GM19035 (cell line): ENCODE results near the gene HEXD.

Experiments
- ATAC-seq: cut with Tn5 transposase; IDR thresholded peaks from one replicate; pipeline ENCODE4 v1.9.1; 2021; ENCODE audit not compliant: unreplicated experiment

HEXD gene

GRCh38 chr17:82414548-82415281 lies 3.4 kb upstream of the HEXD start:
- ATAC-seq, result no peak

- ATAC-seq, result no peak
Observed at GRCh38 chr17:82415336-82415735, 2.8 kb upstream of the HEXD start.

DNA sequence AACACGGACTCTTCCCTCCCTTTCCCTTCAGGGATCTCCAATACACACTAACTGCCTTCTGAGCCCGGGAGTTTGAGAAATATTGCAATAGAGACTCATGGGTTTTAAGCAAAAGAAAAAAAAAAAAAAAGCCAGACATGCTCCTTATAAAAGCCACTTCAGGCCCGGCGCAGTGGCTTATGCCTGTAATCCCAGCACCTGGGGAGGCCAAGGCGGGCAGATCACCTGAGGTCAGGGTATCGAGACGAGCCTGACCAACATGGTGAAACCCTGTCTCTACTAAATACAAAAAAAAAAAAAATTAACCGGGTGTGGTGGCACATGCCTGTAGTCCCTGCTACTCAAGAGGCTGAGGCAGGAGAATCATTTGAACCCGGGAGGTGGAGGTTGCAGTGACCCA lies 2.4 kb upstream of the HEXD start:
- ATAC-seq, result no peak

DNA sequence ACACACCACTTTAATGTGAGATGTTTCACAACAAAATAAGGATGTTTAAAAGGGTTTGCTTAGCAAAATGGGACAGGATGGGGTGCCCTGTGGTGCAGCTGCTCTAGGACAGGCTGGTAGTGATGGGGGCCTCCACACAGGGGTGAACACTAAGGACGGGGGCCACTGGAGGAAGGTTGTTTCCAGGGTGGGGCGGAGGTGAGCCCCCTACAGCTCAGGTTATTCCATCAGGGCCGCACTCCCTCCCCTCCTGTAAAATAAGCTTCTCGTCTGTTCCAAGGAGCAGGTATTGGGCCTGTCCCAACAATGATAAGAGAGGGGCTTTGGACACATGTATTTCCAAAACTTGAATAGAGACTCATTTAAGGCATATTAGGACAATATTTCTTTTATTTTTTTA lies 1.9 kb upstream of the HEXD start:
- no peak for ATAC-seq

GRCh38 chr17:82416771-82417170 lies 1.4 kb upstream of the HEXD start:
- no peak for ATAC-seq

DNA sequence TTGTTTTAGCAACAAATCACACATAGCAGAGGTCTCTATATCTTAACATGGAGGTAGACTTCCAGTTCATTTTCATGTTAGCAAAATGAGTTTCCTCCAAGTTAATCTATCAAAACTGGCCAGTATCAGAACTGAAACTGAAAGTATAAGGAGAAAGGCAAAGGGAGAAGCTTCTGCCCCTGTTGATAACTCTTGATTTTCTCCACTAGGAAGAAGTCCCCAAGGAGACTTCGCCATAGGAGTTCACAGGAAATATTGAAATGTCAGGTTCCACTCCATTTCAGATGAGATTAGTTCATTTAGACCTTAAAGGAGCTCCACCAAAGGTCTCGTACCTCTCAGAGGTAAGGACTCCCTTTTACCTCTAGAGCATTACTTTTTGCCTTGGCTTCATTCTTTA lies 1.4 kb downstream of the HEXD start:
- ATAC-seq, result no peak

GRCh38 chr17:82424001-82424862 lies 6.1 kb downstream of the HEXD start:
- ATAC-seq, result no peak

DNA sequence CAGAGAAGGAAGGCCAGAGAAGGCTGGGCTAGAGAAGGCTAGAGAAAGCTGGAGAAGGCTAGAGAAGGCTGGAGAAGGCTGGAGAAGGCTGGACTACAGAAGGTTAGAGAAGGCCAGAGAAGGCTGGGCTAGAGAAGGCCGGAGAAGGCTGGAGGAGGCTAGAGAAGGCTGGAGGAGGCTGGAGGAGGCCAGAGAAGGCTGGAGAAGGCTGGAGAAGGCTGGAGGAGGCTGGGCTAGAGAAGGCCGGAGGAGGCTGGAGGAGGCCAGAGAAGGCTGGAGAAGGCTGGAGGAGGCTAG lies 6.7 kb downstream of the HEXD start:
- no peak for ATAC-seq

DNA sequence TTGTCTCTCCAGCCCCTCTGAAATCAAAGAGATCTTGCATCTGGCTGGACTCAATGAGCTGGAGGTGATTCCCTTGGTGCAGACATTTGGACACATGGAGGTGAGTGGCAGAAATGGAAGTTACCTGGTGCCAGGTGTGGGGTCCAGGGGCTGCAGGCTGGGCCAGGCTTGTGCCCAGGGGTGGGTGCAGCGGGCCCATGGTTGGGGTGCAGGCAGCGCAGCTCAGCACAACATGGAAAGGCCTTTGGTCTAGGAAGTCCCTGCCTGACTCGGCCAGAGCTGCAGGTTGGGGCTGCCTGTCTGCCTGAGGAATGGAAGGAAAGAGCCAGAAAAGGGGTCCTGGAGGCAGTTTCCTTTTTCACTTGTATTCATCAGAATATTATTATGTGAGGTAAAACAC lies 10.4 kb downstream of the HEXD start:
- no peak for ATAC-seq

DNA sequence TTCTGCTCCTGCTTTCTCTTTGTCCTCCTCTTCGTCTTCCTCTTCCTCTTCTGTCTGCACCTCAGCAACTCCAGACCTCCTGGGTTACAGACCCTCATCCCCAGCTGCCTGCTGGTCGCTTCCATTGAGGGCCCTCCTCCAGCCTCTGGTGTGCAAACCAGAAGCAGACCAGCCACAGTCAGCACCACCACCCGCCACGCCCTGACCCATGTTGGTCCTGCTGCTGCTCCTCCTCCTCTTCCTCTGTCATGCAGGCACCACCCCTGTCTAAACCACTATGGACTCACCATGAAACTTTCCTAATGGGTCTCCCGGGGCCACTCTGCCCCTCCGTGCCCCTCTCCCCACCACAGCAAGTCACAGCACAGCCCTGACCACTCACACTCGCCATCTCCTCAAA lies 11.7 kb downstream of the HEXD start:
- no peak for ATAC-seq

GRCh38 chr17:82432017-82432416 lies 13.9 kb downstream of the HEXD start:
- no peak for ATAC-seq

GRCh38 chr17:82433560-82434215 lies 15.5 kb downstream of the HEXD start:
- no peak for ATAC-seq

- ATAC-seq, result no peak
Observed at GRCh38 chr17:82434216-82434565, 16.0 kb downstream of the HEXD start.

- ATAC-seq, result no peak
Observed at GRCh38 chr17:82435103-82435502, 17.0 kb downstream of the HEXD start.

- ATAC-seq, result no peak
Observed at GRCh38 chr17:82435601-82436583, 17.7 kb downstream of the HEXD start.

GRCh38 chr17:82436601-82437324 lies 18.6 kb downstream of the HEXD start:
- ATAC-seq, result no peak

DNA sequence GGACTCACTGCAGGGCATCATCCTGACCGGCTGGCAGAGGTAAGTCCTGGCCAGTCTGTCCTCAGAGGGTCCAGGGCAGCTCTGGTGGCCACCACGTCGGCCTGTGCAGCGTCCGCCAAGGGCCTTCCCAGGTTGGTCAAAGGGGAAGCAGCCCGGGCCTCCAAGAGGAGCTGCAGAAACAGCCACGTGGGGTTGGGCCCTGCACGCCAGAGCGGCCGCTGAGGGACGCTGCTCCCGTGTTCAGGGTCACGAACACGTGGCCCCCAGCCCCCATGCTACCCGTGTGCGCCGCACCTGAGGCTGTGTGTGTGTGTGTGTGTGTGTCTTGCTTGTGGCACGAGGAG lies 19.1 kb downstream of the HEXD start:
- ATAC-seq, result no peak

DNA sequence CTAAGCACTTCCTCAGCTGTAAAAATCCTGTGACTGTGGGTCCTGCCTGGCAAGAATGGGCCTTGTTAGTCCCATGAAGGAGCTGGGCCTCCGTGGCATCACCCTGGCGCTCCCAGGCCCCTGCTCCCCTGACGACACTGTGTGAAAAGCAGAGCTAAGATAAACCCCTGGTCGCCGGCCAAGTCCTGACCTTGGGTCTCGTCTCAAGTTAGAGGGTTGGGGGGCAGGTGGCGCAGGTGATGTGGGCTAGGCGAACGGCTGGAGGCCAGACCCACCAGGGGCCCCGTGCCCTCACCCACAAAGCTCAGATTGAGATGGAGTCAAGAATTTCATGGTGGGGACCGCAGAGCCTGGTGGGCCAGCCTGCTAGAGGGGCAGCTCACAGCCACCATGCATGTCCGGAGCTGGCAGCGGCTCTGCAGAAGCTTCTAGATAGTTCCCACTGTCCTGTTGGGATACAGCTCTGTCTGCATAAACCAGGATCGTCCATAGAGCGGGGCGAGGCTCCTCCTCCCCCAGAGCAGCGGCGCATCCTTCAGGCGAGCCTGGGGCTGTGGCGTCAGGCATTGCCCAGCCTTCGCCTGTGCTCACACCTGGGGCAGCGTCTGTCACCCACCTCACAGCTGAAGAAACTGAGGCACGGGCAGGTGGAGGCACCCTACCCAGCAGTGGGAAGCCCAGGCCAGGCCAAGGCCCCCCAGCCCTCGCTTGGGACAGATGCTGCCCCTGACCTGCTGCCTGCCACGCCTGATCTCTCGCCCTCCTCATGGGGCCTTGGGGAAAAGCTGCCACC lies 20.4 kb downstream of the HEXD start:
- ATAC-seq, result no peak

DNA sequence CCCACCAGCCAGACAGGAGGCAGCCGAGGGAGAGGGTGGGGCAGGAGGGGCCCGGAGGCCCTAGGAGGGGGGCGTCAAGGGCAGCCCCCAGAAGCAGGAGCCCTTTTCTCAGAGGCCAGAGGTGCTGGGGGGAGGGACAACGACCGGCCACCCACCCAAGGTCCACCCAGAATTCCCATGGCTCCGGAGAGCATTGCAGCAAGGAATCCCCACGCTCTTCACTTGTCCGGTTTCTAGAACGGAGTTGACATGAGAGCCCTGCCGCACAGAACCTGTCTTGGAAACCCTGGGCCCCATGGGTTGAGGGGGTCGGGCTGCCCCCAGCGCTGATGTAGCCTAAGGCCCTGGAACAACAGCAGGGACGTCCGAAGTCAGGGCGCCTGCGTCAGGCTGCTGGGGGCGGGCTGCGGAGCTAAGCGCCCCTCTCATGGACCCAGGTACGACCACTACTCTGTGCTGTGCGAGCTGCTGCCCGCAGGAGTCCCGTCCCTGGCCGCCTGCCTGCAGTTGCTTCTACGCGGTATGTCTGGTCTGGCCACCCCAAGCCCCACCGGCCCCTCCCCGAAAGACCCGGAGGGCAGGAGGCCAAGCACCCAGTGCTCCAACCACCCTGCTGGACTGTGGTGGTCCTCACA lies 21.2 kb downstream of the HEXD start:
- ATAC-seq, result no peak
